Astrocyte (in vitro differentiated cells and primary cell): ENCODE measurements around the gene APLP2. TPM values are rescaled to one million over a fixed set of nuclear protein-coding genes. Genes with fewer than 3 reads are reported as not detected.

ENCODE experiments used
- DNase-seq: peaks from one replicate; pipeline ENCODE4 v3.0.0-alpha.2; 2010; ENCODE audit warnings: low read depth
- FAIRE-seq: peaks from 2 replicates; lab custom pipeline; 2011; peaks lifted over from hg19 to GRCh38; lab: Jason Lieb, UNC
- H2AFZ ChIP-seq: 2 replicates; pipeline ENCODE4 v1.6.0; 2012; ENCODE audit warnings: low read depth, low read length, inconsistent platforms
- H3K27ac ChIP-seq: 2 replicates; pipeline ENCODE4 v1.5.1; 2011; ENCODE audit warnings: low read depth, low read length, inconsistent platforms
- H3K27me3 ChIP-seq: 2 replicates; pipeline ENCODE4 v1.6.0; 2011; ENCODE audit warnings: low read length, inconsistent platforms; ENCODE audit not compliant: insufficient read depth
- H3K36me3 ChIP-seq: 2 replicates; pipeline ENCODE4 v1.5.1; 2011; ENCODE audit warnings: low read length, inconsistent platforms; ENCODE audit not compliant: insufficient read depth
- H3K4me1 ChIP-seq: 2 replicates; pipeline ENCODE4 v1.5.1; 2011; ENCODE audit warnings: low read length, inconsistent platforms; ENCODE audit not compliant: insufficient read depth
- H3K4me2 ChIP-seq: 2 replicates; pipeline ENCODE4 v1.6.0; 2012; ENCODE audit warnings: low read length, inconsistent platforms
- H3K4me3 ChIP-seq: 2 replicates; pipeline ENCODE4 v1.5.1; 2011; ENCODE audit warnings: low read depth, mild to moderate bottlenecking, low read length, inconsistent platforms; ENCODE audit not compliant: insufficient read depth
- H3K79me2 ChIP-seq: 2 replicates; pipeline ENCODE4 v1.6.0; 2012; ENCODE audit warnings: mild to moderate bottlenecking, low read length, inconsistent platforms; ENCODE audit not compliant: insufficient read depth
- H3K9ac ChIP-seq: 2 replicates; pipeline ENCODE4 v1.6.0; 2012; ENCODE audit warnings: mild to moderate bottlenecking, low read length, inconsistent platforms
- H3K9me3 ChIP-seq: 2 replicates; pipeline ENCODE4 v1.5.1; 2012; ENCODE audit warnings: low read depth, mild to moderate bottlenecking, low read length, inconsistent platforms; ENCODE audit not compliant: insufficient read depth
- H4K20me1 ChIP-seq: 2 replicates; pipeline ENCODE4 v1.6.0; 2012; ENCODE audit warnings: low read length, inconsistent platforms; ENCODE audit not compliant: insufficient read depth
- H3K27ac Mint-ChIP-seq: one replicate; pipeline ENCODE4 v1.8.0; 2021; ENCODE audit warnings: mild to moderate bottlenecking, mixed read lengths; ENCODE audit not compliant: unreplicated experiment
- H3K27me3 Mint-ChIP-seq: one replicate; pipeline ENCODE4 v1.8.0; 2021; ENCODE audit warnings: low read depth, mixed read lengths; ENCODE audit not compliant: unreplicated experiment
- H3K36me3 Mint-ChIP-seq: one replicate; pipeline ENCODE4 v1.8.0; 2021; ENCODE audit warnings: low read depth, mixed read lengths; ENCODE audit not compliant: unreplicated experiment
- H3K4me1 Mint-ChIP-seq: one replicate; pipeline ENCODE4 v1.8.0; 2021; ENCODE audit warnings: low read depth, mixed read lengths; ENCODE audit not compliant: unreplicated experiment
- H3K4me3 Mint-ChIP-seq: one replicate; pipeline ENCODE4 v1.8.0; 2021; ENCODE audit warnings: mild to moderate bottlenecking, moderate library complexity, mixed read lengths; ENCODE audit not compliant: unreplicated experiment
- H3K9me3 Mint-ChIP-seq: one replicate; pipeline ENCODE4 v1.8.0; 2021; ENCODE audit warnings: mild to moderate bottlenecking, mixed read lengths; ENCODE audit not compliant: unreplicated experiment
- CTCF ChIP-seq: IDR thresholded peaks from 2 replicates; pipeline ENCODE4 v1.5.1; 2011; ENCODE audit warnings: low read depth, mild to moderate bottlenecking, inconsistent platforms, low read length, moderate library complexity; ENCODE audit not compliant: insufficient read depth
- EZH2 ChIP-seq: IDR thresholded peaks from 2 replicates; pipeline ENCODE4 v1.6.1; 2012; ENCODE audit warnings: mild to moderate bottlenecking, low read length, inconsistent platforms; ENCODE audit not compliant: insufficient read depth
- total RNA-seq: library from RNA; stranded (reverse); gene quantifications from 2 replicates; pipeline ENCODE4 v1.2.1, GENCODE V29; 2021

The APLP2 gene
- total RNA-seq, 1 donor from 2014 or later = 849 TPM

- FAIRE-seq = no peak
- no peaks in the 10 kb centered on the region for H3K4me1 ChIP-seq
- no peak for DNase-seq
- no peak for TF ChIP-seq CTCF
- TF ChIP-seq EZH2 = no peak
- no peaks in the 10 kb centered on the region for H3K36me3 ChIP-seq
- Mint-ChIP-seq H3K36me3 (peaks cover 3% of the 10 kb centered on the region), H3K9me3 (no peaks in the 10 kb centered on the region), H3K4me1 (peaks cover 10% of the 10 kb centered on the region), H3K27ac (no peak overlapping the region), H3K4me3 (peak overlapping the region; percentile 18), H3K27me3 (no peaks in the 10 kb centered on the region)
- H4K20me1 ChIP-seq = peaks cover 83% of the 10 kb centered on the region
- no peak overlapping the region for H3K9ac ChIP-seq
- H3K79me2 ChIP-seq = peaks cover 91% of the 10 kb centered on the region
- H3K27me3 ChIP-seq = no peaks in the 10 kb centered on the region
- H3K27ac ChIP-seq = no peak overlapping the region
- no peaks in the 10 kb centered on the region for H3K9me3 ChIP-seq
- H2AFZ ChIP-seq = no peak overlapping the region
- H3K4me3 ChIP-seq = no peak overlapping the region
- H3K4me2 ChIP-seq = no peak overlapping the region
Measured at GRCh38 chr11:130077671-130078070, 8.0 kb downstream of the APLP2 start.

GRCh38 chr11:130078080-130078479 lies 8.4 kb downstream of the APLP2 start:
- FAIRE-seq (no peak), DNase-seq (no peak)
- Mint-ChIP-seq H3K4me1 (peaks cover 10% of the 10 kb centered on the region), H3K36me3 (peaks cover 3% of the 10 kb centered on the region), H3K4me3 (peak overlapping the region; percentile 18), H3K27ac (no peak overlapping the region), H3K27me3 (no peaks in the 10 kb centered on the region), H3K9me3 (no peaks in the 10 kb centered on the region)
- H3K9me3 ChIP-seq = no peaks in the 10 kb centered on the region
- no peak overlapping the region for H3K4me3 ChIP-seq
- H3K27ac ChIP-seq = no peak overlapping the region
- H3K79me2 ChIP-seq = peaks cover 91% of the 10 kb centered on the region
- H4K20me1 ChIP-seq = peaks cover 84% of the 10 kb centered on the region
- no peak overlapping the region for H3K9ac ChIP-seq
- no peaks in the 10 kb centered on the region for H3K27me3 ChIP-seq
- H3K4me1 ChIP-seq = no peaks in the 10 kb centered on the region
- TF ChIP-seq CTCF (no peak), EZH2 (no peak)
- no peak overlapping the region for H3K4me2 ChIP-seq
- no peaks in the 10 kb centered on the region for H3K36me3 ChIP-seq
- H2AFZ ChIP-seq = no peak overlapping the region

GRCh38 chr11:130085671-130086290 lies 16.1 kb downstream of the APLP2 start:
- H3K4me2 ChIP-seq = no peak overlapping the region
- peak; percentile 13 for FAIRE-seq
- no peak overlapping the region for H2AFZ ChIP-seq
- H3K27ac ChIP-seq = no peak overlapping the region
- no peak for DNase-seq
- H3K27me3 ChIP-seq = no peaks in the 10 kb centered on the region
- Mint-ChIP-seq H3K27ac (no peak overlapping the region), H3K9me3 (no peaks in the 10 kb centered on the region), H3K4me1 (peaks cover 23% of the 10 kb centered on the region), H3K36me3 (peaks cover 5% of the 10 kb centered on the region), H3K27me3 (no peaks in the 10 kb centered on the region), H3K4me3 (no peak overlapping the region)
- no peaks in the 10 kb centered on the region for H3K36me3 ChIP-seq
- no peaks in the 10 kb centered on the region for H3K4me1 ChIP-seq
- no peak for TF ChIP-seq EZH2
- no peak for TF ChIP-seq CTCF
- H3K9me3 ChIP-seq = no peaks in the 10 kb centered on the region
- H3K4me3 ChIP-seq = no peak overlapping the region
- H3K79me2 ChIP-seq = peaks cover 82% of the 10 kb centered on the region
- peaks cover 82% of the 10 kb centered on the region for H4K20me1 ChIP-seq
- no peak overlapping the region for H3K9ac ChIP-seq
